GM21447 (cell line): ENCODE data around the gene NCMAP.
"Not testable (repeated sequence)": the region's sequence is repeated elsewhere in the genome, so short reads cannot be mapped to it uniquely, and the experiment has no call there.

ENCODE experiments used
- ATAC-seq: cut with Tn5 transposase; IDR thresholded peaks from one replicate; pipeline ENCODE4 v1.9.1; 2021; ENCODE audit not compliant: unreplicated experiment

NCMAP gene

DNA sequence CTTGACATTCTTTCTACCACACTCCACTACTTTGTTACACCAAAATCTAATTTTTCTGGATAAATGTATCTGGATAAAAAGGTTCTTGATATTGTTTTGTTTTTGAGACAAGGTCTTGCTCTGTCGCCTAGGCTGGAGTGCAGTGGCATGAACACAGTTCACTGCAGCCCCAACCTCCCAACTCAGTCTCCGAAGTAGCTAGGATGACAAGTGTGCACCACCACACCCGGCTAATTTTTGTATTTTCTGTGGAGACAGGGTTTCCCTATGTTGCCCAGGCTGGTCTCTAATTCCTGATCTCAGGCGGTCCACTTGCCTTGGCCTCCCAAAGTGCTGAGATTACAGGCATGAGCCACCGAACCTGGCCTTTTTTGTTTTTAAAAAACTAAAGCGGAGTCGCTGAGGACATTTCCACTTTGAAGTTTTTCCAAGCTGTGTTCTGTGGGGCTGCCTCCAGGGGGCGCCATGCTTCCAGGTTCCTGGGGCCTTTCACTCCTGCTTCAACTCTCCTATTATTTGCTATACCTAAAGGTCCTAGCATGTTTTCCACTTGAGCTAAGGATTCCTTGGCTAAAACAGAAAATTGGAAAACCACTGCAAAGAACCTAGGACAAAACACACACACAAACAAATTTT, 14.1 kb upstream of the NCMAP start:
- no peak for ATAC-seq

DNA sequence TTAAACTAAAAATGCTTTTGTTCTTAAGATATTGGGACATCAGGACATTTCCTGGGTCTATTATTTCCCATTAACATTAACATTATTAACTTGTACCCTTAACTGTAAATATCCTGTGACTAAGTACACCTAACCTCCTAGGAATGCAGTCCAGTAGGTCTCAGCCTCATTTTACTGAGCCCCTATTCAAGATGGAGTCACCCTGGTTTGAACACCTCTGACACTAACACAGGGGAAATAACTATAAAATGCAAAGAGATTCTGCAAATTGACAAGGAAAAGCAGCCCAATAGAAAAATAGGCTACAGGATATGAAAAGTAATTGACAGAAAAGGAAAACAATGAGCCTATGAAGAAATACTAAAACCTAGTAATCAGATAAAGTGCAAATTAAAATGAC, 11.6 kb upstream of the NCMAP start:
- no peak for ATAC-seq

DNA sequence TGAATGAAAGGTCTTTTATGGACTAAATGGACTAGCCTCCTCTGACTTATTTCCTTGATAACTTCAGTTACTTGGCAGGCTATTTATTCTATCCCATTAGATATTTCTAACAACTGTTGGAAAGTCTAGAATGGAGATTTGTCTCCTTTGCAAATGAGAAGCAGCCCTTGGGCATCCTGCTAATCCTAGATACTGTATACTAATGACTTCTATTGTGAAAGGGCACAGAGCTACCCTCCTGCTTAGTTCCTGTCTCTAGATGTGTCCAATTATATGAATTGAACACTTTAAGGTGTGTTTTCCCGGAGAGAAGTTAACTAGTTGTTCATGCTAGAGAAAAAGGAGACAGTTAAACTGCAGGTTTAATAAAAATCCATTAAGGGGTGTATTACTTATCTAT, 10.2 kb upstream of the NCMAP start:
- ATAC-seq = no peak

DNA sequence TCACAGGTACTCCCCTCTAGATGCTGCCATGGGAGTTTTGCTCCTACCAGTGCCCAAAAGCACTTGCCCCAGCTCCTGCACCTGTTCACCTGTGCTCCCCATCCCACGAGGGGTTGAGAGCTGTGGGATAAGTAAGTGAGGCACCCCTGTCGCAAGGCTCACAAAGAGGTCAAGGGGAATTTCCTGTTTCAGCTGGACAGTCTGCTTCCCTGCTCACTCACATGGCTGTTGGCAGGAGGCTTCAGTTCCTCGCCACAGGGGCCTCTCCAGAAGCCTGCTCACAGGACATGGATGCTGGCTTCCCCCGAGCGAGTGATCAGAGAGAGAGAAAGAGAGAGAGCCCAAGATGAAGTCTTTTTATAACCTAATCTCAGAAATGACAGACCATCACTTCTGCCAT, 8.7 kb upstream of the NCMAP start:
- no peak for ATAC-seq

DNA sequence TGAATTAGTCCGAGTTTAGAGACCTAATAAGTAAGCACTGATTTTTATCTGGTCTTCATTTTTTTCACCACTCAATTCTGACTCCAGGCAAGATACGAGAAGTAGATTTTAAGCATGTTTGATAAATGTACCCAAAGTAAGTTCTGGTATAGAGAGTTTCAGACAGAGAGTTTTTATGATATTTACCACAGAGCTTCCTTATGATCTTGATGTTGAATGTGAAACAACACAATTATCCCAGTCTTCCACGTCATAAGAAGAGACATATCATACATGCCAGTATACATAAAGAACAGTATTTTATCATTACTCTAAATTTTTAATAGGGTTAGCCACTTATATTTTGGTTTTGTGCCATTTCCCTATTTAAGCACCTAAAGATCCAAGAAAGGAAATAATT, 7.8 kb upstream of the NCMAP start:
- no peak for ATAC-seq

DNA sequence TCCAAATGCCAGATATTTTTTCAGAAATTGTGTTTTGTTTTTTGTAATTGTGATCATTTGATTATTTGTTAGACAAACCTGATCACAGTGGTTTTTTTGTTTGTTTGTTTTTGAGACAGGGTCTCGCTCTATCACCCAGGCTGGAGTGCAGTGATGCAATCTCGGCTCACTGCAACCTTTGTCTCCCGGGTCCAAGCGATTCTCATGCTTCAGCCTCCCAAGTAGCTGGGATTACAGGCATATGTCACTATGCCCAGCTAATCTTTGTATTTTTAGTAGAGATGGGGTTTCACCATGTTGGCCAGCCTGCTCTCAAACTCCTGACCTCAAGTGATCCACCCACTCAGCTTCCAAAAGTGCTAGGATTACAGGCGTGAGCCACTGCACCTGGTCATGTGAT, 6.7 kb upstream of the NCMAP start:
- not testable (repeated sequence) for ATAC-seq

DNA sequence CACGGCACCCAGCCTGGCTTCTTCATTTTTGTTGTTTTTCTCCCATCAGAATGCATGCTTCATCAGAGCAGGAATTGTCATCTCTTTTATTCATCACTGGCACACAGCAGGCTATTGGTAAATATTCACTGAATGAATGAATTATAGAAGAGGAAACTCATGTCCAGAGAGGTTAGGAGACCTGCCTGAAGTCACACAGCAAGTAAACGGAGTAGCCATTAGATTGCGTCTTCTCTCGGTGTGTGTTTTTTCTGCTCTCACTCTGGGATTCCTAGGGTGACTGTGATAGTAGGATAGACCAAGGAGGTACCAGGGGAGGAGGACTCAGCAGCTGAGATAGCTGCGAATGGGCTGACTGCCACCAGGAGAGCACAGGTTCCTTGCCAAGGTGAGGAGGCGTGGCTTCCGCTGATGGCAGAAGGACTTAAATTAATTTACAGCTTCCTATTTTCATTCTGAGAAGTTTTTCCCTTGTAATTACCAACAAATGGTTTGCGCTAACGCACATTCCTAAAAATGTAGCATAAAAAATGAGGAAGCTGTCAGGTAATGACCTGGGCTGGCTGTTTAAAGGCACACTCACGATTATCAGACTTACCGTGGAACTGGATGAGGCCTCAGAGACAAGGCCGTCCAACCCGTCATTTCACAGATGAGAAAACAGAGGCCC, 4.5 kb upstream of the NCMAP start:
- ATAC-seq = no peak

DNA sequence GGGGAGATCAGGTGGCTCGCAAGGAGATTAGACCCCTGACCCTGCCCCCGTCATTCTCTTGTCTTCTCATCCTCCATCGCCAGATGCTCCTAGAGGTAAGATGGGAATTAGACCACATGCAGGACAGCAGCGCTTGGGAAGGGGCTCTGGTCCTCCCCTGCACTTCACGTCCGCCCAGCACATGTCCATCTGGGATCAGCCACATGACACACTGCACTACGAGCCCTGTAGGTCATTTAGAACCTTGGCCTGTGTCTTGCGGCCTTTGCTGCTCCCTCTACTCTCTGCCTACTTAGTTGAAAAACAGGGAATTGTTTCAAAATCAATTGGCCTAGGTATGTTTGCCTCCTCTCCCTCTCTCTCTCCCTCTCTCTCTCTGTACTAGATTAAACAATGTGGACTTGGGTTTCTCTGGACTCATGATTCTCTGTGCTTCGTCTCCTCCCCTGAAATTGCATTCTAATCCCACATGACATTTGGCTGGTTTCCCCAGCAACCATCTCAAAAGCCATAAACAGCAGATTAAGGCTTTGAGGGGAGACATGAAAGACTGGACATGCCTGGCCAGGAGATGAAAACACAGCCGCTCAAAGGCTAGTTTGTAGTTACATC, 3.8 kb upstream of the NCMAP start:
- no peak for ATAC-seq

DNA sequence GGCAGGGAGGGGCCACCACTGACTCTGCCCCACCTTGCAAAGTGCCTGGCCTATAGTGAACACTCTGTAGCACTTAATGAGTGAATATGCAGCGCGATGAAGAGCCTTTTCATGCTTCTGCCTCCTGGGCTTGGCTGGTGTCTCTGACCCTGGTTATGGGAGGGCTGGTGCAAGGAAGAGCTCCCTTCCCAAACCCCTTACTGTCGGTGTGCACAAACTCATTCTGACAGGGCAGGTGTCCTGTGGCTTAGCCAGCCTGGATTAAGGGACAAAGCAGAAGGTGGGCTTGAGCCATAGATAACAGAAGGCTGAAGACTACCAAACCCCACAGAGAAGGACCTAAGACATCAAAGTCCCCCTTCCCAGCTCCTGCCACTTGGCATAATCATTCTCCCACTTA, 2.0 kb upstream of the NCMAP start:
- no peak for ATAC-seq

DNA sequence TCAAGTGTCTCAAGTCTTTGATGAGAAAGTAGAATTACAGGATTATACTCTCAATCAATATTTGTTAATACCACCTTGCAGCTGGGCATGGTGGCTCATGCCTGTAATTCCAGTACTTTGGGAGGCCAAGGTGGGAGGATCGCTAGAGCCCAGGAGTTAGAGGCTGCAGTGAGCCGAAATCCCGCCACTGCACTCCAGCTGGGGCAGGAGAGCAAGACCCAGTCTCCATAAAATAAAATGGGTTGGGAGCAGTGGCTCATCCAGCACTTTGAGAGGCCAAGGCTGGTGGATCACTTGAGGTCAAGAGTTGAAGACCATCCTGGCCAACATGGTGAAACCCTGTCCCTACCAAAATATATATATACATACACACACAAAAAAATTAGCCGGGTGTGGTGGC, 1.2 kb upstream of the NCMAP start:
- no peak for ATAC-seq

DNA sequence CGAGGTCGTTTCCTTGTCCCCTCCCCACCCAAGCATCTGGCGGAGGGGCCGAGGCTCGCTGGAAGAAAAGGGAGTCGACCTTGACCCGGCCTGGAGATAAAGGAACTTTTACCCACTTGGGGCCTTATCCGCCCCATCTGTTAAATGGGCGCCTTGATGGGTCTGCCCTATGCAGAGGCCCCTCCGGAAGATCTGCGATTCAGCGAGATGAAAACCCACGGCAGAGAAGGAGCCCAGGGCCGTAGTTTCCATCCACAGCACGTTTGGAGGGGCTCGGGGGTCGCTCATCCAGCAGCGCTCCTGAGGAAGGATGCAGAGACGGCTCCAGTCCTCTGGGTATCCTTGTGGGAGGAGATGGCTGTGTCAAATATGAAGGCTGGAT, 518 bp downstream of the NCMAP start:
- ATAC-seq = no peak

DNA sequence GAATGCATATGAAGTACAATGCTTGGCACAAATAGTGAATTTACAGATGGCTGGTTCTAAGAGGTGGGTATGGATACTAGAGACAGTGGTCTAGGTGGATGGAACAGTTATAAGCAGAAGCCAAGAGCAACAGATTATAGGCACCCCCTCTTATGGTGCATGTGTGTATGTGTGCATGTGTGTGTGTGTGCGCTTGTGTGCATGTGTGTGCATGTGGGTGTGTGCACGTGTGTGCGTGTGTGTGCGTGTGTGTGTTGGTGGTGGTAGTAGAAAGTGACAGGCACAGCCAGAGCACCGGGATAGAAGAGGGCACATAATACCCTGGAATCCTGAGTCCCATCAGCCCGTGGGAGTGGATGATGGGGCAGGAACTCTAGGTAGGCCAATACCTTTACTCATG, 1.3 kb downstream of the NCMAP start:
- no peak for ATAC-seq

DNA sequence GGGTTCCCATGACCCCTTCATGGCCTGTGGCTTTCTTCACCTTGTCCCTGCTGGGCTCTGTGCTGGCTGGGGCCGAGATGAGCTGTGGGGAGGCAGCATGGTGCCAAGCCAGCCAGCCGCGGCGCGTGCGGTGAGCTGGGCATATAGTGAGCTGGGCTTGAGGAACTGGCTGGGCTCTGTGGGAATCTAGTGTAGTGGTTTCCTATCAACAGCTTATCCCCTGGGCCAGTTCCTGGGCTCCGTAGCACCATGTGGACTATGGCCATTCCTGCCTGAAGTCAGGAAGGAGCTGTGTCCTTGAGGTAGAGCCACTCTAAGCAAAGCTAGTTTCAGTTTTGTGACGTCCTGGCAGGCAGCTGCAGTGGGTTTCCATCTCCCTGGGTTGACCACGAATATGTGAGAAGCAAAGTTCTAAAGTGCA, 1.8 kb downstream of the NCMAP start:
- no peak for ATAC-seq

DNA sequence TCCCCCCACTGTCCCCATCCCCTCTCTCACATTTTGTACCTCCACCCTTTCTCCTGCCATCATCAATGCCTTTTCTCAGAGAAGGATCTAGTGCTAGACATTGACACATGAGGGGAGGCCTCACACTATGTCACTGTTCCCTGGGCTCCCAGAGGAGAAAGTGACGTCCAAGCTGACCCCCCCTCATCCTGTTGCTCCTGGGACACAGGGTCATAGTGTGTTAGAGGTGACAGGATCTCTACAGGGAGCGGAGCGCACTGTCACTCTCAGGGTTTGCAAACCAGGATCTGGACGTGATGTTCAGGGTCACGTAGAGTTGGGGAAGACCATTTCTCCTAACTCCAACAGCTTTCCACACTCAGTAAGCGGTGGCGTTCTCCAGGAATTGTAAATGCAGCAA, 2.6 kb downstream of the NCMAP start:
- ATAC-seq = no peak

DNA sequence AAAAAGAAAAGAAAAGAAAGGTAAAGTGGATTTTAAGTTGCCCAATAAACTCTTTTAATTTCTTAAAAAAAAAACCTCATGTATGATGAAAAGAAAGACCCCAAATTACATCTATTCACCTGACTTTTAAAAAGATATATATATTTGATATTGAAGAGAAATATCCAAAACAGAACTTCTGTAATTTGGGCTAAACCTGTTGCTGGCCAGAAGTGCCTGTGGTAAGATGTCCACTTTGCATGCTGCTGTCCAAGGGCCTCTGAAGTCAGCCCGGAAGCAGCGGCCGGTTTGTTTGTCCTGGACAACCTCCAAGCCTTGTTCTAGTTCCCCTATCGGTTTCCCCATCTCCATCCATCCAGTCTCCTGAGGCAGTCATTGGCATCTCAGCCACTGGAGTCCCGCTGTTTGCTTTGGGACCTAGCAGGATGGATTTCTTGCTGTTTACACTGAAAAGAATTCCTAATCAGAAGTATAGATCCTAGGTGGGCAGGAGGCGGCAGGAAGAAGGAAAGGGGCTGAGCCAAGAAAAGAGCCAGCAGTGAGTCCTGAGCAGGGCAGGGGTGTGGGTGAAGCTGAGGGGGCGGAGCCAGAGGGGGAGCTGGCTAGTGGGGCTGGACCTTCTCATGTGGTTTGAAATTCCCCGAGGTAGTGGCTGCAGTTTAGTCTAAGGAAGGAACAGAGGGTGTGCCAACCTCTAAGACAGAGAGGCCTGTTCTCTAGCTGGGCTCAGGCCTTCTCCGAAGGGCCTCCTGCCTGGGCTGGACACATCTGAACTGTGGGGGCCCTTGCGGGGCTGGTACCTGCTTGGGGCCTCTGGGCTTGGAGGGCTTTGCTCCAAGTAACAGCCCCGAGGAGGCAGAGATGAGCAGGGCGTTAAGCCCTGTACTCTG, 3.3 kb downstream of the NCMAP start:
- ATAC-seq = no peak

DNA sequence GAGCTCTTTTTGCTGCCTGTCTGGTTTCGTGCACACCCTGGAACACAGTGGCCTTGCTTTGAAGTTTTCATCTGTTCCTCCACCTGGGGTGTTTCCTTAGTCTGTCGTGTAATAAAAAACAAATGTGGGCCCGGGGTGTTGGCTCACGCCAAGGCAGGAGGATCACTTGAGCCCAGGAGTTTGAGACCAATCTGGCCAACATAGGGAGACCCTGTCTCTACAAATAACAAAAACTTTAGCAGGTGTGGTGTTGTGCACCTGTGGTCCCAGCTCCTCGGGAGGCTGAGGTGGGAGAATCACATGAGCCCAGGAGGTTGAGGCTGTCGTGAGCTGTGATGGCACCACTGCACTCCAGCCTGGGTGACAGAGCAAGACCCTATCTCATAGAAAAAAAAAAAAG, 4.5 kb downstream of the NCMAP start:
- ATAC-seq = no peak

DNA sequence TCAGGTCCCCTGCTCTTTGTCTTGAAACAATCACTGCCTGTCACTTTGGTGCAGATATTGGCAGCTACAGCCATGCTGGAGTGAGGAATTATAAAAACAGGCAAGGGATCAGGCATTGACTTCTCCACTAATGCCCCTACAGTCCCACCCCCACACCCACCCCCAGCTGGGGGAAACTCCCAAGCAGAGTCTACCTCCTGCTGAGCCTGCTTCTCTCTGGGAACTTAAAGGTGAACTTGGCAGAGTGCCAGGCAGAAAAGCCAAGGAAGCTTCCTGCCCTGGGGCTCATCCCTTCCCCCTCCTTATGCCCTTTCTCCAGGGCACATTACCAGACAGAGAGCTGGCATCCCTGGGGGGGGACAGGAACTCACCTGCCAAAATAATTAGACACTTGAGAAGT, 6.7 kb downstream of the NCMAP start:
- no peak for ATAC-seq

DNA sequence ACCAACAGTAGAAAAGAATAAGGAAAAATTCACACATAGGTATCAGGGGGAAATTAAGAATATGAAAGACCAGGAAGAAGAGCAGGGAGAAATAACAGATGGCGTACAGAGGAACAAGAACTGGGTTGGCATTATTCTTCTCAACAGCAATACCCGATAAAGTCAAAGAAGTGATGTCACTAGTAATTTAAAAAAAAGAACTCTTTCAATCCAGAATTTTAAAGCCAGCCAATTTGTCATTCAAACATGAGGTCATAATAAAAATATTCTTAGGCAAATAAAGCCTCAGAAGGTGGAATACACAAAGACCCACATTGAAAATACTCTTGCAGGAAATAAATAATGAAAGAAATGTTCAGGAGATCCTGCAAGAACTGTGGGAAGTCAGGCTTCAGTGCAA, 8.8 kb downstream of the NCMAP start:
- ATAC-seq = no peak

DNA sequence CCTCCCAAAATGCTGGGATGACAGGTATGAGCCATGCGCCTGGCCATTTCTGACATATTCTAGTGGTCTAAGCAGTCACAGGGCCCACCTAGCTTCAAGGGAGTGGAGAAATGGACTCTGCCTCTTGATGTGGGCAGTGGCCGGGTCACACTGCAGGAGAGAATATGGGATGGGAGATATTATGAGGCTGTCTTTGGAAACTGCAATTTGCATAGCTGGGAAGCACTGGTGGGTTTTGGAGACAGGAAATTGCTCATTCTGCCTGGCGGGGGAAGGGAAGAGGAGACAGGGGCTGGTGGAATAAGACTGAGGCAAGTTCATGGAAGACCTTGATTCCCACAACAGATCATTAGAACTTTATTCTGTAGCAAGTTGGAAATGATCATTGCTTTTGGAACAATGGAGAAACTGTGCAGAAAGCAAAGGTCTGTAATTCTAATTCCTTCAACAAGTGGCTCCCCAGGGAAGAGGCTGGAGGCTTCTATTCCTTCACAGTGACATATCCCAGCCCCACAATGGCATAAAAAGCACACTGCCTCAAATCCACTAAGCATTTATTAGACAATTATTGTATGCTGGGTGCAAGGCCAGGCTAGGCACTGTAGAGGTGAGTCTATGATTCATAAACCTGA, 10.5 kb downstream of the NCMAP start:
- no peak for ATAC-seq

DNA sequence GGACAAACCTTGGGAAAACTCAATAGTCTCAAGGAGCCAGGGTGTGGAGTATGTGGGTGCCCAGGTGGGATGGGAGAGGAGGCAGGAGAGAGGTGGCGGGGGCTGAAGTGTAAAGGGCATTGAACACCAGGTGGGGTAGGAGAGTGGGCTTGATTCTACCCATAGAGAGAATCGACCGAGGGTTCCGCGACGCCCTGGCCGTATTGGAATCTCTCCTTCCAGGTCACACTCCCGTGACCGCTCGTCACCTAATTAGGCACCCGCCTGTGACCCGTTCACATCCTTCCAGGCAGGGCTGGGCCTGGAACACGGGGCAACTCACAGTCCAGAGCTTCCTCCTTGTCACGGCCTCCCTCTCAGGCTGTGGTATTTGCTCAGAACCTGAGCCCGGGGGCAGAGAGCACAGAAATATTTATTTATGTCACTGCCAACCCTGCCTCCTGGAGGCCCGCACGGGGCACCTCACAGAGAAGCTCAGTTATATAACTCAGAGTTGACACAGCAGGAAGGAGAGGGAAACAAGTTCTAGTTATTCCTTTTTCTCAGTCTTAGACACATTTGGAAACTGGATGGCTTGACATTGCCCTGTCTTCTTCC, 12.0 kb downstream of the NCMAP start:
- ATAC-seq = no peak

DNA sequence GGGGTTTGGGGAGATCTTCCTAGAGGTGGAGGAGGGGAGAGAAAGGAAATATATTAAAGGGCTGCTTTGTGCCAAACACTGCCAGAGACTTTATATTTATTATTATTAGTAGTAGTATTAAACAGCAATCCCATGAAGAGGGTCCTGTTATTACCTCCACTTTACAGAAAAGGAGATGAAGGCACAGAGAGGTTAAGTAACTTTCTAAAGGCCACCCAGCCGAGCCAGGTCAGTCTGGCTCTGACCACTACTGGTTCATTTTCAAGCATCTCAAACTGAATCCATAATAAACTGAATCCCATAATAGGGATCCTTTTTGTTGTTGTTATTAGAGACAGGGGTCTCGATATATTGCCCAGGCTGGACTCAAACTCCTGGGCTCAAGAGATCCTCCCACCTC, 12.6 kb downstream of the NCMAP start:
- no peak for ATAC-seq
